IPS-NIHi11 (cell line): ENCODE results near the gene PTPRE.

Experiments
- DNase-seq: peaks from one replicate; pipeline ENCODE4 v3.0.0; 2012; ENCODE audit warnings: mixed read lengths, low spot score

The PTPRE gene

DNA sequence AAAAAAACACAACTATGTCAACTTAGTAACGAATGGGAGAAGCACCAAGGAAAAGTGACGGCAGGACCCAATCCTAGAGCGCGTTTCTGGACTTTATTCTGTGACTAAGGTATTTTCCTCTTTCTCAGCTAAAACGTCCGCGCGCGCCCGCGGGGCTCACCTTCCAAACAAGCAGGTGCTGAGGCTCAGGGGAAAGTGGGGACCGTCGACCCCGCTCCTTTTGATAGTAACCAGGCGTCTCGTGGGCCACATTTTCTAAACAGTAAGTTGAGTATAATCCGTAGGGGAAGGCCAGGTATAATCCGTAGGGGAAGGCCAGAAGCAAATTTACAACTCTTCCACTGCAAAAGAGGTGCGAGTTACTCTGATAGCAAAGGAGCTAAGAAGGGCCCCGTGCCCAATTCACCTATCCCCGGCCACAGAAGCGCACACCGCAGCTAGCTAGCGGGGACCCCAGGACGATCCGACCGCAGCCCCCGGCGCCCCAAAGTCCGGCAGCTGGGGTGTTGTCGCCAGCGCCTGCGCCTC, 218.6 kb downstream of the PTPRE start:
- DNase-seq, result peak; percentile 22

DNA sequence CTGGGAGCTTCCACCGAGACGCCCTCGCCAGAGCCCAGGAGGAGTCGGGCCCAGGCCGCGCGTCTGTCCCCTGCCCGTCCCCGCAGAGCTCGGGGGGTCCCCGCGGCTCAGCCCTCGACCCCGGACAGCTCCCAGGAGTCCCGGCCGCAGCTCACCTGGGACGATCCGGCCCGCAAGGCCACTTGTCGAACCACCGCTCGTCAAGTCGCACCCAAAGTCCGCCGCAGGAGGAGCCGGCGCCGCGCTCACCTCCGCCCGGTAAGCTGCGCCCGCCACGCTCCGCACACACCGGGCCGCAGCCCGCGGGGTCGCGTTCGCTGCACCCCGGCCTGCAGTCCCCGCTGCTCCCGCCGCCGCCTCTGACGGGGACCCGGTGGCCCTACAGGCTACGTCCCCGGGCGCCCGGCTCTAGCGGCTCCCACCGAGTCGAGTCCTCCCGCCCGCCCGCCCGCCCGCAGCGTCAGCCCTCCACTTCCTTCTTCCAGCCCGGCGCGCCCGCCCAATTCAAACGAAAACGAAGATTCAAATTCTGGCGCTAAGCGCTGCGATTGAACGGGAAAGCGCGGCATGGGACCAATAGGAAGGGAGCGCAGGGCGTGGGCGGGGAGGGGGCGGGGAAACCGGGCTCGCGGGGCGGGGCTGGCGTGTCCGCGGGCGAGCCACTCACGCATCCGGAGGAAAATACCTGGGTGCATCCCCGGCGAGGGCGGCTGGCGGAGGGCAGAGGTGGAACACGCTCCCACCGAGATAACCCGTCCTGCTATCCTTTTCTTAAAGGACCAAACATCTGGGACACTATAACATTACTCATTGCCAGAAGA, 219.3 kb downstream of the PTPRE start, which contains the start of gene MKI67:
MKI67 (minus strand) TSS at position 480 of the 821 bp plus-strand sequence. CDS start 756 bp downstream, outside the sequence.
- DNase-seq, result peak; percentile 95

GRCh38 chr10:128128582-128128981, 221.7 kb downstream of the PTPRE start:
- no peak for DNase-seq

- DNase-seq, result no peak
Observed at GRCh38 chr10:128130051-128130450, 223.1 kb downstream of the PTPRE start.
